Thoracic aorta (tissue), 2 donors: ENCODE data around the gene ACBD7. TPM values are rescaled to one million over a fixed set of nuclear protein-coding genes. Genes with fewer than 3 reads are reported as not detected.

Source experiments
- ATAC-seq: fragments of 150-250 bp; one replicate; pipeline ENCODE4 v1.8.0; 2017; ENCODE audit warnings: low read depth; ENCODE audit not compliant: insufficient number of reproducible peaks, low FRiP score
- DNase-seq: peaks from one replicate; pipeline ENCODE4 v3.0.0-alpha.2; 2020; ENCODE audit warnings: low spot score
- H3K27ac ChIP-seq, 2 donors: fragments of 200-600 bp; sonication (generic); 1 replicate in 1 of 2; 2 replicates in 1 of 2; pipeline ENCODE4 v1.5.1; 2016; ENCODE audit warnings: mild to moderate bottlenecking in 2 of 2, moderate library complexity in 2 of 2
- H3K27me3 ChIP-seq: fragments of 200-600 bp; sonication (generic); replicated peaks from 2 replicates; pipeline ENCODE4 v1.6.0; 2016; ENCODE audit warnings: mild to moderate bottlenecking; ENCODE audit not compliant: insufficient read depth
- H3K36me3 ChIP-seq: fragments of 200-600 bp; sonication (generic); one replicate; pipeline ENCODE4 v1.5.1; 2016
- H3K4me1 ChIP-seq, 2 donors: fragments of 200-600 bp; sonication (generic); 1 replicate in 1 of 2; 2 replicates in 1 of 2; pipeline versions ENCODE4 v1.5.1 to v1.6.0; 2016; ENCODE audit warnings: low read depth in 2 of 2, mild to moderate bottlenecking in 1 of 2; ENCODE audit not compliant: control insufficient read depth in 1 of 2
- H3K4me3 ChIP-seq: fragments of 200-600 bp; sonication (generic); 2 replicates; pipeline ENCODE4 v1.5.1; 2016; ENCODE audit warnings: mild to moderate bottlenecking
- H3K9me3 ChIP-seq: fragments of 200-600 bp; sonication (generic); 2 replicates; pipeline ENCODE4 v1.5.1; 2016
- total RNA-seq, 2 donors: library from RNA; depleted of rRNA; stranded (reverse); fragments of >200 nt; gene quantifications; one replicate each; pipeline versions ENCODE4 v1.1.0 to v1.2.3, GENCODE V29; 2016
- TF ChIP-seq, protein P1 (sequence below): fragments of 200-600 bp; sonication (generic); IDR thresholded peaks from one replicate; pipeline ENCODE4 v1.5.1; 2019; ENCODE audit warnings: antibody characterized with exemption

The ACBD7 gene
- total RNA-seq, 2 donors from 2014 or later: 0.41 to 0.63 TPM

DNA sequence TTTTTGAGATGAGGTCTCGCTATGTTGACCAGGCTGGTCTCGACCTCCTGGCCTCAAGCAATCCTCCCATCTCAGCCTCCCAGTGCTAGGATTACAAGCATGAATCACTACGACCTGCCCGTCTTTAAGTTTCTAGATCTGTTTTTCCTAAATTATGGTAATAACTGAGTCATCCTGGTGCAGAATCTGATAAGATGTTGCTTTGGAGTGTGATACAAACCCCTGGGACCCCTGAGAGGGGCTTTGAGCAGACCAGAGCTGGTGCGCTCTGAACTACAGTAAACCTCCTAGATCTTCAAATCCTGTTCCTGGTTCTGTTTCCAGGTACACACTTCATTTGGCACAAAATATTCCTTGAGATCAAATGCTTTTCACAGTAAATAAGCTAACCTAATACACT lies 42.8 kb upstream of the ACBD7 start:
- TF ChIP-seq, protein P1, sequence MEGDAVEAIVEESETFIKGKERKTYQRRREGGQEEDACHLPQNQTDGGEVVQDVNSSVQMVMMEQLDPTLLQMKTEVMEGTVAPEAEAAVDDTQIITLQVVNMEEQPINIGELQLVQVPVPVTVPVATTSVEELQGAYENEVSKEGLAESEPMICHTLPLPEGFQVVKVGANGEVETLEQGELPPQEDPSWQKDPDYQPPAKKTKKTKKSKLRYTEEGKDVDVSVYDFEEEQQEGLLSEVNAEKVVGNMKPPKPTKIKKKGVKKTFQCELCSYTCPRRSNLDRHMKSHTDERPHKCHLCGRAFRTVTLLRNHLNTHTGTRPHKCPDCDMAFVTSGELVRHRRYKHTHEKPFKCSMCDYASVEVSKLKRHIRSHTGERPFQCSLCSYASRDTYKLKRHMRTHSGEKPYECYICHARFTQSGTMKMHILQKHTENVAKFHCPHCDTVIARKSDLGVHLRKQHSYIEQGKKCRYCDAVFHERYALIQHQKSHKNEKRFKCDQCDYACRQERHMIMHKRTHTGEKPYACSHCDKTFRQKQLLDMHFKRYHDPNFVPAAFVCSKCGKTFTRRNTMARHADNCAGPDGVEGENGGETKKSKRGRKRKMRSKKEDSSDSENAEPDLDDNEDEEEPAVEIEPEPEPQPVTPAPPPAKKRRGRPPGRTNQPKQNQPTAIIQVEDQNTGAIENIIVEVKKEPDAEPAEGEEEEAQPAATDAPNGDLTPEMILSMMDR: no peak
- DNase-seq: no peak
- Histone ChIP-seq H3K9me3 (no peaks in the 10 kb centered on the region), H3K27ac (no peak overlapping the region), H3K4me1 (no peaks in the 10 kb centered on the region), H3K36me3 (peaks cover 36% of the 10 kb centered on the region), H3K4me3 (no peak overlapping the region), H3K27me3 (no peaks in the 10 kb centered on the region)
- no peak for ATAC-seq

DNA sequence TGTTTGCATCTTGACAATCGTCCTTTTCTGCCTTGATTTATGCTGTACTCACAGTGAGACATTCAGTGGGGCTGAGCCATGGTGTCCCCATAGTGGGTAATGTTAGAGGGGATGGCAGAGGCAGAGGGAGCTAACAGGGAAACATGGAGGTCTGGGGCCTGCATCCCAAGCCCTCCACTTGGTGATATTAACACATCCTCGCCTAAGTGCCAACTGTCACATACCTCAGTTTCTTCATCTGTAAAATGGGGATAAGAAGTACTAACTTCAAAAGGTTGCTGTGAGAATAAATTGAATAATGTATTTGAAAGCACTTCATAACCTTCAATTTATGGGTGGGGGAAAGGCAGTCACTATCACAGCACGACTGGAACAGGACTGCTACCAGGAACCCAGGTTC lies 36.3 kb upstream of the ACBD7 start:
- Histone ChIP-seq H3K27ac (no peak overlapping the region), H3K4me1 (no peaks in the 10 kb centered on the region), H3K27me3 (no peaks in the 10 kb centered on the region), H3K4me3 (no peak overlapping the region), H3K9me3 (no peaks in the 10 kb centered on the region), H3K36me3 (peaks cover 6% of the 10 kb centered on the region)
- ATAC-seq: no peak
- TF ChIP-seq, protein P1: no peak
- DNase-seq: no peak

DNA sequence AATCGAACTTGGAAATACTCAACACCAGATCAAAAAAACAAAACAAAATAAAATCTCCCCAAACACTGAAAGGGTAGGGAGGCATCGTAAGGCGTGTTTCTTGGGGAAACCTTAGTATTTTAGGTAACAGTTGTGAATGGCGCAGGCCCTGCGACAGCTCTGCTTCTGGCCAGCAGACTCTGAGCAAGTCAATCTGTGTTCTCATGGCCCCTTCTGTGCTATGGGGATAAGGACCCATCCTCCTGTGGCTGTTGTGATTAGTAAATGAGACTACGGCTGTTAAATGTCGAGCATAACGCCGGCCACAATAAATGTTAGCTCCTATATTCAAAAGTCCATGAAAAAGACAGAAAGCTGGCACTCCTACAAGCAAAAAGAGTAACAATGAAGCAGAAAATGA lies 35.6 kb upstream of the ACBD7 start:
- no peak for DNase-seq
- TF ChIP-seq, protein P1: no peak
- Histone ChIP-seq H3K4me1 (no peaks in the 10 kb centered on the region), H3K27me3 (no peaks in the 10 kb centered on the region), H3K9me3 (no peaks in the 10 kb centered on the region), H3K36me3 (peaks cover 9% of the 10 kb centered on the region), H3K27ac (no peak overlapping the region), H3K4me3 (no peak overlapping the region)
- no peak for ATAC-seq

DNA sequence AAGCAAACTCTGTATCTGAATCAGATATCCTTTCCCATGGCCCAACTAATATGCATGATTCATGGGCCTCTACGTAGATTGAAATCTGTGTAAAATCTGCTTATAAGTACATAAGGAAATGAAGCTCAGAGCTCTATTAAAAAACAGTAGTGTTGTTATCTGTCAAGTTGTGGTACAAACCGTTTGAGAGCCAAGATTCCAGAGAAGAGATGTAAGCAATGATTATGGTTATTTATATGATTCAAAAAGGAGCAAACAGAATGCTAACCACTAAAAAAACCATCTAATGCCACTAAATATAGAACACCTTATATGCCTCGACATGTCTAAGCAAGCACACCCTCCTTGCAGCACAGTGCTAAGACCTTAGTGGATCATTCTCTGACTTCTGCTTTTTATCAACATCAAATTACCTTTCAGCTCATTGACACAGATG lies 35.2 kb upstream of the ACBD7 start:
- Histone ChIP-seq H3K27me3 (no peaks in the 10 kb centered on the region), H3K9me3 (no peaks in the 10 kb centered on the region), H3K4me3 (no peak overlapping the region), H3K36me3 (peaks cover 10% of the 10 kb centered on the region), H3K4me1 (no peaks in the 10 kb centered on the region), H3K27ac (no peak overlapping the region)
- TF ChIP-seq, protein P1: no peak
- DNase-seq: no peak
- ATAC-seq: no peak

DNA sequence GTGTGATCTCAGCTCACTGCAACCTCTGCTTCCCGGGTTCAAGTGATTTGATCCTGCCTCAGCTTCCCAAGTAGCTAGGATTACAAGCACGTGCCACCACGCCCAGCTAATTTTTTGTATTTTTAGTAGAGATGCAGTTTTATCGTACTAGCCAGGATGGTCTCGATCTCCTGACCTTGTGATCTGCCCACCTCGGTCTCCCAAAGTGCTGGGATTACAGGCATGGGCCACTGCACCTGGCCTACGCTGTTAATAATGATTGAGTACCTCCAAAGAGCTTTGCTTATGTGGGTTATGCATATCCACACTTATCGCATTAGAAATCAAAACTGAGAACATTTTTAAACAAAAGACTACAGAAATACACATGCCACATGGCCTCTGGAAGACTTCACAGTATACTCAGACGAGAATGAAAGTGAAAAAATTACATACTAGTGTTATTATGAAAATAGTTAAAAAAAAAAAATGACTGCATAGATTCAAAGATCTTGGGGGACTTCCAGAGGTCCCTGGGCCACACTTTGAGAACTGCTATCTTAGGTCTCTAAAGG lies 34.0 kb upstream of the ACBD7 start:
- ATAC-seq: no peak
- H3K4me1 ChIP-seq: no peaks in the 10 kb centered on the region
- no peaks in the 10 kb centered on the region for H3K9me3 ChIP-seq
- H3K27me3 ChIP-seq: no peaks in the 10 kb centered on the region
- peaks cover 13% of the 10 kb centered on the region for H3K36me3 ChIP-seq
- no peak overlapping the region for H3K4me3 ChIP-seq
- TF ChIP-seq, protein P1: no peak
- no peak overlapping the region for H3K27ac ChIP-seq
- DNase-seq: no peak
